GM21515 (cell line): ENCODE data around the gene ZNF791.
"Not testable (repeated sequence)": the region's sequence is repeated elsewhere in the genome, so short reads cannot be mapped to it uniquely, and the experiment has no call there.

Source experiments
- ATAC-seq: cut with Tn5 transposase; IDR thresholded peaks from one replicate; pipeline ENCODE4 v1.9.1; 2021; ENCODE audit not compliant: unreplicated experiment

The ZNF791 gene

DNA sequence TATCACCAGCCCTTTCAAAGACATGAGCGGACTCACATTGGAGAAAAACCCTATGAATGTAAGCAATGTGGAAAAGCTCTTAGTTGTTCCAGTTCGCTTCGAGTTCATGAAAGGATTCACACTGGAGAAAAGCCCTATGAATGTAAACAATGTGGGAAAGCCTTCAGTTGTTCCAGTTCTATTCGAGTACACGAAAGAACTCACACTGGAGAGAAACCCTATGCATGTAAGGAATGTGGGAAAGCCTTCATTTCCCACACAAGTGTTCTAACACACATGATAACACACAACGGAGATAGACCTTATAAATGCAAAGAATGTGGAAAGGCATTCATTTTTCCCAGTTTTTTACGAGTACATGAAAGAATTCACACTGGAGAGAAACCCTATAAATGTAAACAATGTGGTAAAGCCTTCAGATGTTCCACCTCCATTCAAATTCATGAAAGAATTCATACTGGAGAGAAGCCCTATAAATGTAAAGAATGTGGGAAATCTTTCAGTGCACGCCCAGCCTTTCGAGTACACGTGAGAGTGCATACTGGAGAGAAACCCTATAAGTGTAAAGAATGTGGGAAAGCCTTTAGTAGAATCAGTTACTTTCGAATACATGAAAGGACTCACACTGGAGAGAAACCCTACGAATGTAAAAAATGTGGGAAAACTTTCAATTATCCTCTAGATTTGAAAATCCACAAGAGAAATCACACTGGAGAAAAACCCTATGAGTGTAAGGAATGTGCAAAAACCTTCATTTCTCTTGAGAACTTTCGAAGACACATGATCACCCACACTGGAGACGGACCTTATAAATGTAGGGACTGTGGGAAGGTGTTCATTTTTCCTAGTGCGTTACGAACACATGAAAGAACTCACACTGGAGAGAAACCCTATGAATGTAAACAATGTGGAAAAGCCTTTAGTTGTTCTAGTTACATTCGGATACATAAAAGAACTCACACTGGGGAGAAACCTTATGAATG lies 17.6 kb downstream of the ZNF791 start:
- ATAC-seq, result no peak

GRCh38 chr19:12629215-12629614 lies 18.5 kb downstream of the ZNF791 start:
- ATAC-seq, result no peak

DNA sequence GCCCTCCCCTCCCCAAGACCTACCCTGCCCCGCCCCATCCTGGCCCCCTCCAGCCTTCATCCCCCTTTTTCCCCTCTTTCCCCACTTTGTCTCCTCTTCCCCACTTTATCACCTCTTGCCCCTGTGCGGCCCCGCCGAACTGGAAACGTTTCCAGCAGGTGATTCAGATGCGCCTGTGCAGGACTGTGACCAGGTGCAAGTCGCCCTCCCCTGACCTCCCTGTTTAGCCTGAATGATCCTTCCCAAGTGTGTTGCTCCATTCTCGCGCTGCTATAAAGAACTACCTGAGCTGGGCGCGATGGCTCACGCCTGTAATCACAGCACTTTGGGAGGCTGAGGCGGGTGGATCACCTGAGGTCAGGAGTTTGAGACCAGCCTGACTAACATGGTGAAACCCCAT lies 25.9 kb downstream of the ZNF791 start:
- no peak for ATAC-seq

- no peak for ATAC-seq
These were observed 28.0 kb downstream of the ZNF791 start for GRCh38 chr19:12638611-12639182.

- ATAC-seq, result peak; percentile 45
These were observed 29.3 kb downstream of the ZNF791 start for GRCh38 chr19:12639901-12640613.

DNA sequence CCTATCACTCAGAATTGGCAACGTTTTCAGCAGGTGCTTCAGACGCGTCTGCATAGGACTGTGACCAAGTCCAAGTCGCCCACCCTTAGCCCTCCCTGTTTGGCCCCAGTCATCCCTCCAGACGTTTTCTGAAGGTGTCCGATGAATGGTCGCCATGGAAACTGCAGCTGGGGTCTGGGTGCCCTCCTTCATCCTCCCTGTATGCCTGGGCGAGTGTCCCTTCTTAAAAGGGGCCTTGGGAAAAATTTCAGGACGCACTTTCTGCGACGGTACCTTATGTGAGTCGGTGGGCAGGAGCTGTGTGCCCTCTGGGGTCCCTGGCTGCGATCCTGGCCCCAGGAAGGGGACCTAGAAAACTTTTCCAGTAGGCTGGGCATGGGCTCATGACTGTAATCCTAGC lies 30.7 kb downstream of the ZNF791 start:
- ATAC-seq, result no peak

DNA sequence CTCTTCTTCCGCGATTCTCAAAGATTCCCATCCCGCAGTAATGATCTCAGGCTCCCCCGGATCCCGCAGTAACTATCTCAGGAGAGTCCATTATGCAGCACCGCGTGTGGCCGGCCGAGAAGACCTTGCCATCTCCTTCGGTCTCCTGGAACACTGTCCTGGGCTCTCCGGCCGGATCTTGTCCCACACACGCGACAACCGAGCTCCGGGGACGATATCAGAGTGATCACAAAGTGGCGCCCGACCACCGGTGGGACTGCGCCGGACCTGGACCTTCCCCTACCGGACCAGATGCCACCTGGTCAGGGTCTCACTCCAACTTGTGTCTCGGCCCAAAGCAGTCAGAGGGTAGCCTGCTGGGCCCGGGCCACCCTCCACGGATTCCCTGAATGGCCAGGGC lies 31.8 kb downstream of the ZNF791 start:
- ATAC-seq, result no peak

DNA sequence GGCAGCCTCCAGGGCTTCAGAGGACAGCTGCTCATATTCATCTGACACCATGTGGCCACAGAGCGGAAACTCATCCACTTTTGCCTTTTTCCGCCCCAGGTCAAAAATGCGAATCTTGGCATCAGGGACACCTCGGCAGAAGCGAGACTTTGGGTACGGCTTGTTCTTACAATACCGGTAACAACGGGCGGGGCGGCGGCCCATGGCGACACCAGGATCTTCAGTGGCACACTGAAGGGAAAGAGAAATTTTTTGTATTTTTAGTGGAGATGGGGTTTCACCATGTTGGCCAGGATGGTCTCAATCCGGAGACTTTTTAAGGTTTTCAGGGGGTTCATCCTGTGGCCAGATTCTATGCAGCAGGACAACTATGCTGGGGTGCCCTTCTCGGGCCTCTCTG lies 33.0 kb downstream of the ZNF791 start:
- not testable (repeated sequence) for ATAC-seq

DNA sequence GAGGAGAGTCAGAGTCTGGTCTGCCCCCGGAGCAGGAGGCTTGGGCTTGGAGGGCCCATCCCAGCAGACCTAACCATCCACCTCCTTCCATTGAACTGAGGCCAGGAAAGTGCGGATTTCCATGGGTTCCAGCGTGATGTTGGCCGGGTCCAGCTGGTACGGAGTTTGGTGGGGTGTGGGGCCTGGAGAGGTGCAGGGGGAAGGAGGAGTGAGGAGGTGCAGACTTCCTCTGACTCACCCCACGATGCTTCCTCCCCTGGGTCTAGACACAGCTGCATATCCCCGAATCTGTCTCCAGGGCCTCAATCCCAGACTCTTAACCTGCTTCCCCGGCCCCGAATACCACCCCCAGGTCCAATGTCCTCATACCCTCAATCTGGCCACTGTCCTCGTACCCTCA lies 35.8 kb downstream of the ZNF791 start:
- ATAC-seq, result no peak

- no peak for ATAC-seq
These were observed 36.3 kb downstream of the ZNF791 start for GRCh38 chr19:12647047-12647446.

DNA sequence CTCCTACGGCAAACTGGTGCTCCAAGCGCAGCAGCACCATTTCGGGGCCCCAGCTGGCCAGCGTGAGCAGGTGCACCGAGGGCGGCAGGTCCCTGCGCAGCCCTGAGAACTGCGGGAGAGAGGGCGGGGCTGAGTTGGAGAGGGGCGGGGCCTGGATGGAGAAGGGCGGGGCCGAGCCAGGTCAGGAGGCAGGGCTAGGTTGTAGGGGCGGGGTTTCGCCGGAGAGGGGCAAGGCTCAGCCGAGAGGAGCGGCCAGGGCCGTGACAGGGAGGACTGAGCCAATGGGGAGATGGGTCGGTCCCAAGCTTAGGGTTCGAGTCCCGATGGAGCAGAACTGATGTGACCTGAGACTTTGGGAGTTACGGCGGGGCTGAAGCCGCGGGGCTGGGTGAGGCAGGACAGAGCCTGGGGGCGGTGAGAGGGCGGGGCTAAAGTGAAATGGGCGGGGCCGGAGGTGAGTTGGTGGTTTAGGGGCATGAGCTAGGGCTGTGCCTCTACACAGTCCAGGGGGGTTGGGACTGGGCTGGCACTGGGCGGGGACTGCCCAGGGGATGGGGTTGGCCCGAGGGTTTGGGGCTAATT lies 36.9 kb downstream of the ZNF791 start:
- ATAC-seq, result no peak

DNA sequence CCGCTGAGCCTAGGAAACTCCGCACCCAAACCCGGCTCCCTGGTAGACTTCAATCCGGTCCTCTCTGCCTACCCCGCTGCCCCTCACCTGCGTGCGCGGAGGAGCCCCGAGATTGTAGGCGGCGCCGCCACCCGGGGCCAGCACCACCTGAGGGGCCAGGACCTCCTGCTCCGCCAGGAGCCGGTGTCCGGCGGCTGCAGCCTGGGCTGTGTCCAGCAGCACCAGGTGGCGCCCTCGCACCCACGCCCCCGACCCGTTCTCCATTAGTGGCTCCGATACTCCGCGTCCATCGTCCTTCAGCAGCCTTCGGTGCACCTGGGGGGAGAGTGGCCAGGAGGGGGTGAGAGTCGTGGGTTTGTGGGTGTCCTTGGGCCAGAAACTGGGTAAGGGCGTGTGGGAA lies 37.4 kb downstream of the ZNF791 start:
- no peak for ATAC-seq

GRCh38 chr19:12649941-12650340 lies 39.2 kb downstream of the ZNF791 start:
- ATAC-seq, result no peak

GRCh38 chr19:12652219-12652618 lies 41.5 kb downstream of the ZNF791 start:
- no peak for ATAC-seq

DNA sequence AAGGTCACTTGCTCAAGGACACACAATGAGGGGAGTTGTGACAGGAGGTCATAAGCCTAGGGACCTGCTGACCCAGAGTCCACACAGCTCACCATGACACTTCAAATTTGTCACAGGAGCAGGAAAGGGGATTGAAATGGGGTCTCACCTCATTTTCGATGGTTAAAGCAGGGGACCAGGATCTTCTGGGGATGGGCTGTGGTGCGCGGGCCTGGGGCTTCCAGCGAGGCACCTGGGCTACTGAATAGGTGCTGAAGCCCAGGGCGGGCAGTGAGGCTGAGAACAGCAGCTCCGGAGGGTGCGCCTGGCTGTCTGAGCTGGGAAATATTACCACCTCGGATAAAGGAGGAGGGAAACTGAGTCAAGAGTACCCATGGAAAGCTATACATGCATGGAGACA lies 44.8 kb downstream of the ZNF791 start:
- no peak for ATAC-seq

- ATAC-seq, result no peak
These were observed 46.3 kb downstream of the ZNF791 start for GRCh38 chr19:12656899-12657571.

GRCh38 chr19:12657966-12658365 lies 47.2 kb downstream of the ZNF791 start:
- no peak for ATAC-seq

GRCh38 chr19:12660980-12661379 lies 50.3 kb downstream of the ZNF791 start:
- ATAC-seq, result no peak

- ATAC-seq, result no peak
These were observed 53.9 kb downstream of the ZNF791 start for GRCh38 chr19:12664406-12665280.

GRCh38 chr19:12665281-12665573 lies 54.5 kb downstream of the ZNF791 start:
- ATAC-seq, result no peak
